Measurements from ENCODE around the gene CD22.
"Not testable (repeated sequence)": the region's sequence is repeated elsewhere in the genome, so short reads cannot be mapped to it uniquely, and the experiment has no call there.

CD22 gene

GRCh38 chr19:35328851-35329285 lies at the start of gene CD22:
TSS of gene CD22 (plus strand) at chr19:35329187. CDS start at chr19:35332041, 2,854 bp downstream.
- no peak for DNase-seq (ENCODE audit: low spot score)

- no peak for DNase-seq (ENCODE audit: low spot score)
Measured at GRCh38 chr19:35279374-35279773, 49.6 kb upstream of the CD22 start.

DNA sequence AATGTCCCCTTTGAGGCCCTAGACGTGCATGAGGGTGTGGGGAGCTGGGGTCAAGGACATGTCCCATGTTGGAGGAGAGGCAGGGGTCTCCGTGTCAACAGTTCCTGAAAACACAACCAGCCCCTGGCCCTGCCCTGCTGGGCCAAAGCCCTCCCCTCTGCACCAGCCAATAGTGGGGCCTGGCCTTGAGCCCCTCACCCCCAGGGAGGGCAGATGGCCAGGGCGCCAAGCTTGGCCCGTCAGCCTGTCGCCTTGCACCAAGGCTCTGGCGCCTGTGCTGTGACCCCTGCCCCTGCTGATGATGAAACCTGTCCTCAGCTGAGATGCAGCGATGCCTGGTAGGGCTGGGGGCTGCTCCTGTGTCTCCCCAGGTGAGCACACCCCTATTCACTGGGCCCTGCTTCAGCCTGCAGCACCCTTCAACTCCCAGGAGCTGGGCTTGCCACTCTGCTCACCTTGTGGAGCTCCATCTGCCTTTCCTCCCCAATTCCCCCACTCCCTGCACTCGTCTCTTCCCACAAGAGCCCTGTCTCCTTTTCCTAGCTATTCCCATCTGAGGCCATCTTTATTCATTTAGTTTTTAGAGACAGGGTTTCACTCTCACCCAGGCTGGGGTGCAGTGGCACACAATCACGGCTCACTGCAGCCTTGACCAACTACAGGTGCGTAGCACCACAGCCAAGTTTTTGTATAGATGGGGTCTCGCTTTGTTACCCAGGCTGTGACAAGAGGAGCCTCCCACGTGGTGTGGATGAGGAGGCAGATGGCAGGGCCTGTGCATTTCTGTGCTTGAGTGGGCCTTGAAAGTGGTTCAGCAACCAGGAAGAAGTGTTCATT lies 48.8 kb upstream of the CD22 start:
- no peak for DNase-seq (ENCODE audit: low spot score)

GRCh38 chr19:35281303-35281702 lies 47.7 kb upstream of the CD22 start:
- no peak for DNase-seq (ENCODE audit: low spot score)

GRCh38 chr19:35284153-35285094 lies 44.6 kb upstream of the CD22 start:
- DNase-seq (ENCODE audit: low spot score): no peak

DNA sequence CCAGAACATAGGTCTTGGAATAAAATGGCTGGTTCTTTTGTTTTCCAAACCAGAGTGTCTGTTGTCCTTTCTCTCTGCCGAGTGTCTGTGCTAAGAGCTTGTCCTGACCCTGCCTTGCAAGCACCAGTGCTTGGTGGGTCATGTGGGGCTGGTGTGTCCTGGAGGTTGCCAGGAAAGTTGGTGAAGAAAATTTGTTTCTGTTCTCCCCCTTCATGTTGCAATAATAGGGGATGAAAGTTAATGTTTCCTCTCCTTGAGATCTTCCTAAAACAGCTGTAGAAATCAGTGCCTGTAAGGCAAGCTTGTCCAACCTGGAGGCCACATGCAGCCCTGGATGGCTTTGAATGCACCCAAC lies 43.9 kb upstream of the CD22 start:
- DNase-seq (ENCODE audit: low spot score): no peak

DNA sequence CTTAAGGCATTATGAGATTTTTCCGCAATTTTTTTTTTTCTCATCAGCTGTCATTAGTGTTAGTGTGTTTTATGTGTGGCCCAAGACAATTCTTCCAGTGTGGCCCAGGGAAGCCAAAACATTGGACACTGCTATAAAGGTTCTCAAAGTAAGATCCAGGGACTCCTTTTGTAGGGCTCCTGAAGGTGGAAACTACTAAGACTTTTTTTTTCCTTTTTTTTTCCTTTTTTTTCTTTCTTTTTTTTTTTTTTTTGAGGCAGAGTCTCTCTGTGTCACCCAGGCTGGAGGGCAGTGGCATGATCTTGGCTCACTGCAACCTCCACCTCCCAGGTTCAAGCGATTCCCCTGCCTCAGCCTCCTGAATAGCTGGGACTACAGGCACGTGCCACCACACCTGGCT lies 43.5 kb upstream of the CD22 start:
- not testable (repeated sequence) for DNase-seq (ENCODE audit: low spot score)

DNA sequence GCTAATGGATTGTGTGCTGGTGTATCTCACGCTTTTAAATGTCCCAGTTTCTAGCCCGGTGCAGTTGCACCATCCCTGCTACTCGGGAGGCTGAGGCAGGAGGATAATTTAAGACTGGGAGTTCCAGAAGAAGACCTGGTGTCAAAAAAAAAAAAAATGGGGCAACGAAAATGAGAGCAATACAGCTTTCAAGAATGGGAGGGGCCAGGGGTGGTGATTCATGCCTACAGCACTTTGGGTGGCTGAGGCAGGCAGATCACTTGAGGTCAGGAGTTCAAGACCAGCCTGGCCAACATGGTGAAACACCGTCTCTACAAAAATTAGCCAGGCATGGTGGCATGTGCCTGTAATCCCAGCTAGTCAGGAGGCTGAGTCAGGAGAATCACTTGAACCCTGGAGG lies 42.9 kb upstream of the CD22 start:
- not testable (repeated sequence) for DNase-seq (ENCODE audit: low spot score)

- no peak for DNase-seq (ENCODE audit: low spot score)
Measured at GRCh38 chr19:35287713-35288112, 41.3 kb upstream of the CD22 start.

- no peak for DNase-seq (ENCODE audit: low spot score)
Measured at GRCh38 chr19:35288331-35288730, 40.7 kb upstream of the CD22 start.

- no peak for DNase-seq (ENCODE audit: low spot score)
Measured at GRCh38 chr19:35288906-35289305, 40.1 kb upstream of the CD22 start.

GRCh38 chr19:35290381-35291127 lies 38.4 kb upstream of the CD22 start:
- DNase-seq (ENCODE audit: low spot score): no peak

GRCh38 chr19:35291259-35291658 lies 37.7 kb upstream of the CD22 start:
- no peak for DNase-seq (ENCODE audit: low spot score)

DNA sequence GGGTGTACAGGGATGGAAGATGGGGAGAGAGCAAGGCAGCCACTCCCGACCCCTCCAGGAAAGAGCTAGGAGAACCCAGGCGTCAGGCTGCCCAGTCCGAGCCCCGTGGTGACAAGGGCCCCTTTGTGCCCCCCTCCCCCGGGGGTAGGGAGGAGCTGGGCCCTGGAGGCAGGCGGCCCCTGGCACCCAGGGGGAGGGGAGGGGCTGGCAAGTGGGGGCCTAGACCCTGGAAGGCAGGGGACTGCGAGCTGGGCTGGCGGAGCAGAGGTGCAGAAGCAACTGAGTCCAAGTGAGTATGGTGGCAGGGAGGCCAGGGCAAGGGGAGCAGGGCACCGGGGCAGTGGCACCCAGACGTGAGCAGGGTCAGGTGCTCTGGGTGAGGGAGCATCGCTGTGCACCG lies 37.1 kb upstream of the CD22 start, which contains the start of gene MAG:
Gene MAG, plus strand, starts transcription at position 246 of the 400 bp plus-strand sequence. CDS start 3,248 bp downstream, outside the sequence.
- no peak for DNase-seq (ENCODE audit: low spot score)

DNA sequence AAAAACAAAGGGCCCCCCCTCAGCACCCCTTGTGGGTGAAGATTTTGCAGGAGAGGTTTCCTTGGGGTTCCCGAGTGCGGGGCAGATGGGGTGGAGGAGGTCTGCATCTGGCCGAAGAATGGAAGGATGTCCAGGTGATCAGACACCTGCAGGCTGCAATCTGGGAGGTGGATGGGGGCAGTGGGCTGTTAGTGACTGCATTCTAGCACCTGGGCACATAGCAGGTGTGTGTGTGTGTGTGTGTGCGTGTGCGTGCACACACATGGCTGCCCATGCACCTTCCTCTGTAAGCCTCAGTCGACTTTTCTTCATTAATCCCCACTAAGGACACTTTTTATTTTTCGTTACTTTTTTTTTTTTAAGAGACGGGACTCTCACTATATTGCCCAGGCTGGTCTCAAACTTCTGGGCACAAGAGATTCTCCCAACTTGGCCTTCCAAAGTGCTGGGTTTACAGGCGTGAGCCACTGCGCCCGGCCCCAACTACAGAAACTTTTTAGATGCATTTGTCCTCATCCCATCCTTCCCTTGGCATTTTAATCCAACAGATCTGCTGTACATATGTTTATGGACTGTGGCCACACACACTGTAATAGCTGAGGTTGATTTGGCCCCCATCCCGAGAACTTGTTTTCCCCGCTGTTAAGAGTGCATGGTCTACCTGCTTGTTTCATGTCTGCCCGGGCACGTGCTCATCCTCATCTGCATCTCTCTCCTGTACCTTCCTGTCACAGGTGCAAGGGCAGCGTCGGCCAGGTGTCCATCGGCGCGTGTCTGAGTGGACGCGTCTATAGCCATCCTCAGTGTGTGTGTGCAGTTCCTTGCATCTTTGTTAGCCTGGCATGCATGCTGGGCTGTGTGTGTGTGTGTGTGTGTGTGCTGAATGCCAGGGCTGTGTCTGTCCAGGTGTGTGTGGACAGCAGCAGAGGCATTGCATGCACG lies 36.3 kb upstream of the CD22 start:
- no peak for DNase-seq (ENCODE audit: low spot score)

- no peak for DNase-seq (ENCODE audit: low spot score)
Measured at GRCh38 chr19:35293363-35293739, 35.6 kb upstream of the CD22 start.

DNA sequence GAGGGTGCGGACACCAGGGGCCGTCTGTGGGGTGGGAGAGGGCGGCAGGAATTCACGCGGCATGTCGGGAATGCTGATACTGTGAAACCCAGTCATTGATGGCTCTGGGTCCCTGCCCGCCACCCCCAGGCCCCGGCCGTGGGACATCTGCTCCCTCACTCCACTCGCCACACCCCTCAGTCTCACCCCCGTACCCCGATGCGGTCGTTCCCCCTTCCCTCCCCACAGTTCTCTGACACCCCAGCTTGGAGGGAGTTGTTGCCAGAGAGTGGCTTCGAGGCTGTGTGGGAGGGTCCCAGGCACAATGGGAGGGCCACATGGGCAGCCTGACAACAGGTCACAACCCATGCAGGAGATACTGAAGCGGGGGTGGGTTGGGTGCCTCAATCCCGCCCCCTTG lies 35.2 kb upstream of the CD22 start:
- DNase-seq (ENCODE audit: low spot score): no peak

GRCh38 chr19:35294328-35294727 lies 34.7 kb upstream of the CD22 start:
- no peak for DNase-seq (ENCODE audit: low spot score)

DNA sequence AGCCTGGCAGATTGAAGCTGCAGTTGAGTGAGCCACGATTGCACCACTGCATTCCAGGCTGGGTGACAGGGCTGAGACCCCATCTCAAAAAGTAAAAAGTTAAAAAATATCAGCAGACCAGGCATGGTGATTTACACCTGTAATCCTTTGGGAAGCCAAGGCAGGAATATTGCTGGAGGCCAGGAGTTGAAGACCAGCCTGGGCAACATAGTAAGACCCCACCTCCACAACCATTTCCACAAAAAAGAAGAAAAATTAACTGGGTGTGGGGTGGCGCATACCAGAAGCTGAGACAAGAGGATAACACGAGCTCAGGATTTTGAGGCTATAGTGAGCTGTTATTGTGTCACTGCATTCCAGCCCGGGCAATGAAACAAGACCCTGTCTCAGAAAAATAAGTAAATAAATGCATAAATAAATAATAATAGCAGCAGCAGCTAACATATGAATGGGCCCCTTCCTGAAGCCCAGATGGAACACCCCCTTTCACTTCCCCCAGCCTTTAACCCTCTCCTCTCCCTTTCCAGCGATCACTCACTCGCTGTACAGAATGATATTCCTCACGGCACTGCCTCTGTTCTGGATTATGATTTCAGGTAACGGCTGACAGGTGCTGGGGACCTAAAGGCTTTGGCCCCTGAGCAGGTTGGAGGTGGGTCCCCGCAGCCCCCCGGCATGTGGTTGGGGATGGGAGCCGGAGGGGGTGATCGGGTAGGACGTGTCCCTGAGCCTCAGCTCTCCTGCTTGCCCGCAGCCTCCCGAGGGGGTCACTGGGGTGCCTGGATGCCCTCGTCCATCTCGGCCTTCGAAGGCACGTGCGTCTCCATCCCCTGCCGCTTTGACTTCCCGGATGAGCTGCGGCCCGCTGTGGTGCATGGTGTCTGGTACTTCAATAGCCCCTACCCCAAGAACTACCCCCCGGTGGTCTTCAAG lies 33.9 kb upstream of the CD22 start:
- no peak for DNase-seq (ENCODE audit: low spot score)
